GM21447 (cell line): ENCODE data around the gene DPEP2.
"Not testable (repeated sequence)": the region's sequence is repeated elsewhere in the genome, so short reads cannot be mapped to it uniquely, and the experiment has no call there.

ENCODE experiments used
- ATAC-seq: cut with Tn5 transposase; IDR thresholded peaks from one replicate; pipeline ENCODE4 v1.9.1; 2021; ENCODE audit not compliant: unreplicated experiment

DPEP2 gene

DNA sequence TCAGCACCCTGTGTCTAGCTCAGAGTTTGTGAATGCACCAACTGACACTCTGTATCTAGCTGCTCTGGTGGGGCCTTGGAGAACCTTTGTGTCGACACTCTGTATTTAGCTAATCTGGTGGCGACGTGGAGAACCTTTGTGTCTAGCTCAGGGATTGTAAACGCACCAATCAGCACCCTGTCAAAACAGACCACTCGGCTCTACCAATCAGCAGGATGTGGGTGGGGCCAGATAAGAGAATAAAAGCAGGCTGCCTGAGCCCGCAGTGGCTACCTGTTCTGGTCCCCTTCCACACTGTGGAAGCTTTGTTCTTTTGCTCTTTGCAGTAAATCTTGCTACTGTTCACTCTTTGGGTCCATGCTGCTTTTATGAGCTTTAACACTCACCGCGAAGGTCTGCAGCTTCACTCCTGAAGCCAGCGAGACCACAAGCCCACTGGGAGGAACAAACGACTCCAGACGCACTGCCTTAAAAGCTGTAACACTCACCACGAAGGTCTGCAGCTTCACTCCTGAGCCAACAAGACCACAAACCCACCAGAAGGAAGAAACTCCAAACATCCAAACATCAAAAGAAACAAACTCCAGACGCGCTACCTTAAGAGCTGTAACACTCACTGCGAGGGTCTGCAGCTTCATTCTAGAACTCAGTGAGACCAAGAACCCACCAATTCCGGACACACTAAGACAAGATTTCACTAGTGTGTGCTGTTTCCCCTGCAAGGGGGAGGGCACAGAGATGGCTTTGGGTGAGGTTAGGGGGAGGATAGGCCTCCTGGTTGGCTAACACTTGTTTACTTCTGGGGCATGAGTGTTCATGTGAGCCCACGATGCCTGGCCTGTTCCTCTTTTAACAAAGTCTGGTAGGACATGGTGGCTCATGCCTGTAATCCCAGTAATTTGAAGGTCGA lies at the start of gene DPEP2:
TSS of gene DPEP2 (minus strand) at position 706 of the 910 bp plus-strand sequence. CDS start 6,272 bp downstream, outside the sequence.
- ATAC-seq, result not testable (repeated sequence)

GRCh38 chr16:68047987-68048386 lies 48.7 kb upstream of the DPEP2 start:
- no peak for ATAC-seq

DNA sequence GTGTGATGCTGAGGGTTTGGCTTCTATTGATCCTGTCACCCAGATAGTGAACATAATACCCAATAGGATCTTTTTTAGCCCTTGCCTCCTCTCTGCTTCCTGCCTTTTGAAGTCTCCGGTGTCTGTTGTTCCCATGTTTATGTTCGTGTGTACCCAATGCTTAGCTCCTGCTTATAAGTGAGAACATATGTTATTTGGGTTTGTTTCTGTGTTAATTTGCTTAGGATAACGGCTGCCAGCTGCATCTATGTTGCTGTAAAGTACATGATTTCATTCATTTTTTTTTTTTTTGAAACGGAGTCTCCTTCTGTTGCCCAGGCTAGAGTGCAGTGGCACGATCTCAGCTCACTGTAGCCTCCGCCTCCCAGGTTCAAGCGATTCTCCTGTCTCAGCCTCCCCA lies 46.8 kb upstream of the DPEP2 start:
- ATAC-seq, result no peak

- no peak for ATAC-seq
These were observed 42.5 kb upstream of the DPEP2 start for GRCh38 chr16:68041783-68042182.

DNA sequence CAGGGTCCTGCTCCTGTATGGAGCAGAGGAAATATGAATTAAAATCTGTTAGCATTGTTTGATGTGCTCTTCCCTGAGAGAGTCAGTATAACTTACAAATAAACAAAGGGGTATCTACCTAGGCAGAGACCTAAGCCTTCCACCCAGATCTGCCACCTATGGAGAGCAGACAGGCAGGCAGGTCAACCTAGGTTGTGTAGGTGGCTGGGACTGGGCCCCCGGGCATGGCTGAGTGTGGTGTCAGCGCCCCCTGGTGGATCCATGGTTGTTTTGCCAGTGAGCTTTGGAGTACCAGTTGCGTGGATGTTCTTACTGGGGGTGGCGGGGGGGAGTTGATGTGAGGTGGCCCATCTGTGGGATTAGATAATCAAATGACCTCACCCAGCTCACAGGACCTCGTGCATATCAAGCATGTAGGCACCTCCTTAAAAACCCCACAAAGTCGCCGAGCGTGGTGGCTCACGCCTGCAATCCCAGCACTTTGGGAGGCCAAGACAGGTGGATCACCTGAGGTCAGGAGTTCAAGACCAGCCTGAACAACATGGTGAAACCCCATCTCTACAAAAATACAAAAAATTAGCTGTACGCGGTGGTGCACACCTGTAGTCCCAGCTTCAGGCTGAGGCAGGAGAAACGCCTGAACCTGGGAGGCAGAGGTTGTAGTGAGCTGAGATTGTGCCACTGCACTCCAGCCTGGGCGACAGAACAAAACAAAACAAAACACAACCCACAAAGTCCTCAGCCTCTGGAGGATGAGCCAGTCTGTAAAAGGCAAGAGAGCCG lies 41.4 kb upstream of the DPEP2 start:
- peak; percentile 60 for ATAC-seq

GRCh38 chr16:68037841-68038597 lies 38.7 kb upstream of the DPEP2 start:
- ATAC-seq, result peak; percentile 43

- no peak for ATAC-seq
These were observed 35.9 kb upstream of the DPEP2 start for GRCh38 chr16:68035227-68035626.

DNA sequence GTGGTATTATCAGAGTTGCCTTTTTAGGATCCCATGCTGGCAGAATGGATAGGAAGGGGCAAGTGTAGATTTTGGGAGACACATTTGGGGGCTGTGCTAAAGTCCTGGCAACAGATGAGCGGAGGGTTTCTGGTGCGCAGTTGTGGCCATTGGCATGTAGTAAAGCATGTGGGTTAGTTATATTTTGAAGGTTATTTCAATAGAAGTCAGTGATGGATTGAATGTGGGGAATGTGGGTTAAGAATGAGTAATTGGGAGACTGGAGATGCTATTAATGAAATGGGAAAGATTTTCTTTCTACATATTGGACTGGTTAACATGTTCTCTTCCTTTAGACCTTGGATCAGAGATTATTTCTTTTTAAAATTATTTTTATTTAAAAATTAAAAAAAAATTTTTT lies 33.8 kb upstream of the DPEP2 start:
- ATAC-seq, result no peak

- ATAC-seq, result no peak
These were observed 32.7 kb upstream of the DPEP2 start for GRCh38 chr16:68031951-68032350.

DNA sequence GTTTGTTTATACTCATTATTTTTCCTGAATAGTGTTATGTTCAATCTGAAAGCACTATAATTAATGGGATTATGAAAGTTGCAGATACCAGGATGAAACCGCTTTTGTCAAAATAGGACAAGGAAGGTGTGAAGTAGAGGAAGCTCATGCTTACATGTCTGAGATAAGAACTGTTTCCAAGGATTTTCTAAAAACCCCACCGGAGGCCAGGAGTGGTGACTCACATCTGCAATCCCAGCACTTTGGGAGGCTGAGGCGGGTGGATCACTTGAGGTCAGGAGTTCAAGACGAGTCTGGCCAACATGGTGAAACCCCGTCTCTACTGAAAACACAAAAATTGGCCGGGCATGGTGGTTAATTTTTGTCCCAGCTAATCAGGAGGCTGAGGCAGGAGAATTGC lies 30.8 kb upstream of the DPEP2 start:
- ATAC-seq, result not testable (repeated sequence)

DNA sequence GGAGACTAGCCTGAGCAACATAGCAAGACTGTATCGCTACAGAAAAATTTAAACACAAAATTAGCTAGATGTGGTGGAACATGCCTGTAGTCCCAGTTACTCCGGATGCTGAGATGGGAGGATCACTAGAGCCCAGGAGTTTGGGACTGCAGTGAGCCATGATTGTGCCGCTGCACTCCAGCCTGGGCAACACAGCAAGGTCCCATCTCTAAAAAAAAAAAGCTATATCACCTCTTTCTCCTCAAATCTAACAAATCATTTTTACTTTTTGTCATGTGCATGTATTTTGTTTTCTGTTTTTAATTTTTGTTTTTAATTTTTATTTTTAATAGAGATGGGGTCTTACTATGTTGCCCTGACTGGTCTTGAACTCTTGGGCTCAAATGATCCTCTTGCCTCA lies 29.7 kb upstream of the DPEP2 start:
- no peak for ATAC-seq

DNA sequence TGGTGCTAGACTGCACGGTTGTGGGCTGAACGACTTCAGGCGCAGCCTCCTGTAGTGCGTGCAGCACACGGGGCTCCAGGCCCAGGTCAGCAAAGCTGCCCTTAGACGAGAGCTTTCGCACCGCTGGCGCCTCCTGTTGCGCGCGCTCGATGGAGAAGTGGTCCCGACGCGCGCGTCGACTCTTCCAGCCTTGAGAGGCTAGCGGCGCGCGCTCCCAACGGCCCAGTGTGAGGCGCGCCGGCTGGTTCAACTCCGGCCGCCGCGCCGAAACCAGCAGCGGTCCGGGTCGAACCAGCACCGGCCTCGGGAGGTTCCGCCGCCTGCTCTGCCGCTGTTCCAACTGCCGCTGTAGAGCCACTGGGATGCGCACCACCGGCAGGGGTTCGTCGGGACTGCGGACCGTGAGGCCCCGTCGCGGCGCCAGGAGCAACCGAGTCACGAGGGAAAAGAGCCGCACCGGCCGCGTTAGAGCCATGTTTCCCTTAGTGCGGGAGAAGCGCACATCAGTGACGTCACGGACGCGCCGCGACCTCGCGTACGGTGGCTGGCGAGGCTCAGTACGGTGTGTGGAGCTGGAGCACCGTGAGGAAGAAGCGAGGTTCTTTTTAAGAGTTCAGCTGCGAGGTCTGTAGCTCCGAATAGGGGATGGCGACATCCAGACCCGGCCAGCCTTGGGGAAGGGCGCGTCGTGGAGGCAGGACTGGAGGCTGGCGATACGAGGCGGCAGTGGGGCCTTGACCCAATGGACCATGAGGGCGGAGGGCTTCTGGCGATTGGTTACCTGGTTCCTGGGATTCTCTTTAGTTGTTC lies 23.6 kb upstream of the DPEP2 start, which contains the start of the genes DDX28 and DUS2:
TSS of gene DDX28 (minus strand) at position 505 of the 810 bp plus-strand sequence. CDS start at position 475, 30 bp downstream.
TSS of gene DUS2 (plus strand) at position 557 of the 810 bp plus-strand sequence. CDS start 14,740 bp downstream, outside the sequence.
- ATAC-seq, result peak; percentile 72

- ATAC-seq, result peak; percentile 27
These were observed 23.0 kb upstream of the DPEP2 start for GRCh38 chr16:68022278-68022727.

DNA sequence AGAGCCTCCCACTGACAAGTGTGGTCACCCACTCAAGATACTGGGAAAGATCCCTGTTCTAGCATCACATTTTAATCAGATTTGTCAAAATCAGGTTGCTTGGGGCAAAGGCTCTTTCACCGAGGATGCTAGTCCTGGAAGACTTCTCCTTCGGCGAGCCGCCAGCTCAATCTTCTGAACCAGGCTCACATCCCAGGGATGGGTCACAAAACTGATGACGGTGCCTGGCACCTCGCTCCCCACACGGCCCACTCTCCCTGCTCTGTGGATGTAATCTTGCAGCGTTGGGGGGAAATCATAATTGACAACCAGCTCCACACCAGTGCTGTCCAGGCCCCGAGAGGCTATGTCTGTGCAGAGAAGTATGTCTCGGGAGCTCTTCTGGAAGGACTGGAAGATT lies 22.2 kb upstream of the DPEP2 start:
- ATAC-seq, result no peak

GRCh38 chr16:68019167-68019680 lies 19.9 kb upstream of the DPEP2 start:
- ATAC-seq, result no peak

DNA sequence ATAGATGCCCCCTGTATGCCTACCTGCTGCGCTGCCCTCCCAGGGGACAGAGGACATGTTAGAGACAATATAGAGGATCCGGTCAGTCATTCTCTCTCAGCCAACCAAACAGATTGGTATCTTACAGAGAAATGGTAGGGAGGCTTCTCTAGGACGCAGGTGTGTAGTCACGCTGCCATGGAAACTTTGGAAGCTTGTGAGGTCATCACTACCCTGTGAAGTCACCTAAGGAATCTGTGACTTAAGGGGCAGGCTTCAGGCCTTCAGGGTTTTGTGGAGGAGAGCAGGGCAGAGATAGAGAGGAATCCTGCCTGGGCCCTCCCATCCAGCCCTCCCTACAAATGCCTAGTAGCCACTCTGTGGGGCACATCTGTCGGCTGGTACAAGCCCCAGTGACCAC lies 16.4 kb upstream of the DPEP2 start, which contains the start of gene DPEP2NB:
TSS of gene DPEP2NB (minus strand) at position 231 of the 400 bp plus-strand sequence. CDS start at position 90, 141 bp downstream.
- ATAC-seq, result no peak

GRCh38 chr16:68013440-68013839 lies 14.2 kb upstream of the DPEP2 start:
- ATAC-seq, result no peak

DNA sequence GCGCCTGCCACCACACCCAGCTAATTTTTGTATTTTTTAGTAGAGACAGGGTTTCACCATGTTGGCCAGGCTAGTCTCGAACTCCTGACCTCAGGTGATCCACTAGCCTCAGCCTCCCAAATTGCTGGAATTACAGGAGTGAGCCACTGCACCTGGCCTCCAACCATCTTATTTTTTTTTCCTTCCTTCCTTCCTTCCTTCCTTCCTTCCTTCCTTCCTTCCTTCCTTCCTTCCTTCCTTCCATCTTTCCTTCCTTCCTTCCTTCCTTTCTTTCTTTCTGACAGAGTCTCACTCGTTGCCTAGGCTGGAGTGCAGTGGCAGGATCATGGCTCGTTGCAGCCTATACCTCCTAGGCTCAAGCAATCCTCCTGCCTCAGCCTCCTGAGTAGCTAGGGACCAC lies 10.6 kb upstream of the DPEP2 start:
- not testable (repeated sequence) for ATAC-seq

DNA sequence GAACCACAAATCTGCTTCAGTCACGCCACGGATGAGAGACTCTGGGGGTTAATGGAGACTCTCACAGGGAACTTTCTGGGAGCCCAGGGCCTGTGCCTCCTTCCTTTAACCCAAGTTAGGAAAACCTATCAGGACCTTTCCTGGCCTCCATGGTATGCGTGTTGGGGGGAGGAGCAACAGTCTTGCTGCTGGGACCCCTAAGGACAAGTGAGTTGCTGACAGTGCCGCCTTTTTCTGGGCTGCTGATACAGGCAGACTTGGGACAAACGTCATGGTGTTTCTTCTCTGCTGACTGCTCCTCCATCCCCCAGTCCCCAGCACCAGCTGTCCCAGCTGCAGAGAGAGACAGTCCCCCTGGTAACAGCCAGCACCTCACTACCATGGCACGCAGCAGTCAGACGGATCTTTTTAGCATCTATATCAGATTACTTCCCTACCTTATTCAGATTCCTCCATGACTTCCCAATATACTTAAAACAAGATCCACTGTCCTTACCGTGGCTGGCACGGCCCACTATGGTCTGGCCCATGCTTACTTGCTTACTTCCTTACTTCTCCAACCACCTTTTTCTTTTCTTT lies 10.0 kb upstream of the DPEP2 start:
- no peak for ATAC-seq
